Measurements from ENCODE around the gene HTR3A. TPM values are rescaled to one million over a fixed set of nuclear protein-coding genes. Genes with fewer than 3 reads are reported as not detected.

HTR3A gene
- total RNA-seq, 4 donors from 2014 or later = 0.54 to 0.77 TPM; not detected in 2

DNA sequence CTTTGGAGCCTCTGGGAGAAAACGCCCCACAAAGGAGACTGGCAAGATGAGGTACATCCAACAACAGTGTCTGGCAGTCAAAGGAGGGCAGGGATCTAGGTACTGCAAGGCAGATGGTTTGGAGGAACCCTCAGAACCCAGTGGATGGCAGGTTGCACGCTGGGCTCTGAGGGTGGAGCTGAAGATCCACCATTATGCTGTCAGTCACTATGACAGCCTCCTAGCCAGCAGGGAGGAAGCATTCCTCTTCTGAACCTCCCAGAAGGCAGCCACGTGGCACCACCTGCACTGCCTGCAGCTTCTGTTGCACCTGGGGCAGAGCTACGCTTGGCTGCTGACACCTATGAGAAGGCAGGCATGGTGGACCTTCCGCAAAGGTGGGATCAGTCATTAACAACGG lies 40.2 kb downstream of the HTR3A start:
- Histone ChIP-seq H3K36me3 (no peaks in the 10 kb centered on the region), H3K9me3 (no peaks in the 10 kb centered on the region), H3K4me3 (no peak overlapping the region), H3K4me1 (no peaks in the 10 kb centered on the region), H3K27me3 (peaks cover 17% of the 10 kb centered on the region), H3K27ac (no peak overlapping the region)
- WGBS, 2 donors (ENCODE audit: low coverage in 1 of 2) = 33 to 63% methylated on average over 2 to 5 of the region's 6 CpGs
- ATAC-seq = no peak
- TF ChIP-seq CTCF (IDR thresholded peaks at IDR 0.05) (no peak), POLR2A (IDR thresholded peaks at IDR 0.05) (no peak), EP300 (IDR thresholded peaks at IDR 0.05) (no peak), POLR2AphosphoS5 (IDR thresholded peaks at IDR 0.05) (no peak)

DNA sequence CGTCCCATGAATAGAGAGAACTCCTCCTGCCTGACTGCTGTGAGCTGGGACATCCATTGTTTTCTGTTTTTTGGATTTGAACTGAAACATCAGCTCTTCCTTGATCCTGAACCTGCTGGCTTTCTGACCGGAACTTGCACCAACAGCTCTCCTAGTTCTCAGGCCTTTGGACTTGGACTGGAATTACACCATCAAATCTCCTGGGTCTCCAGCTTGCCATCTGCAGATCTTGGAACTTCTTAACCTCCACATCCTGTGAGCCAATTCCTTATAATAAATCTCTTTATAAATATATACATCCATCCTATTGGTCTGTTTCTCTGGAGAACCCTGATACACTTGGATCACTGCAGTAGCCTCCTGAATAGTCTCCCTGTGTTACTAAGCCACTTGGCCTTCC lies 42.1 kb downstream of the HTR3A start:
- H3K36me3 ChIP-seq = no peaks in the 10 kb centered on the region
- H3K9me3 ChIP-seq = no peaks in the 10 kb centered on the region
- no peak overlapping the region for H3K27ac ChIP-seq
- no peak for ATAC-seq
- 95 to 100% methylated on average over 1 to 2 of the region's 2 CpGs for WGBS, 2 donors (ENCODE audit: low coverage in 1 of 2)
- no peaks in the 10 kb centered on the region for H3K4me1 ChIP-seq
- peaks cover 12% of the 10 kb centered on the region for H3K27me3 ChIP-seq
- TF ChIP-seq EP300 (IDR thresholded peaks at IDR 0.05) (no peak), POLR2A (IDR thresholded peaks at IDR 0.05) (no peak), POLR2AphosphoS5 (IDR thresholded peaks at IDR 0.05) (no peak), CTCF (IDR thresholded peaks at IDR 0.05) (no peak)
- H3K4me3 ChIP-seq = no peak overlapping the region

- Histone ChIP-seq H3K9me3 (no peaks in the 10 kb centered on the region), H3K4me1 (no peaks in the 10 kb centered on the region), H3K4me3 (no peak overlapping the region), H3K27me3 (peaks cover 5% of the 10 kb centered on the region), H3K27ac (no peak overlapping the region), H3K36me3 (no peaks in the 10 kb centered on the region)
- TF ChIP-seq POLR2A (IDR thresholded peaks at IDR 0.05) = no peak
- WGBS, 2 donors (ENCODE audit: low coverage in 1 of 2) = 0 to 54% methylated on average over 1 to 2 of the region's 2 CpGs
- ATAC-seq = no peak
Observed at GRCh38 chr11:114017723-114018122, 42.8 kb downstream of the HTR3A start.

- WGBS, 2 donors (ENCODE audit: low coverage in 1 of 2) = 76 to 91% methylated on average over 3 of the region's 3 CpGs
- no peak for TF ChIP-seq POLR2AphosphoS5 (IDR thresholded peaks at IDR 0.05)
- TF ChIP-seq POLR2A (IDR thresholded peaks at IDR 0.05) = no peak
- no peak for TF ChIP-seq CTCF (IDR thresholded peaks at IDR 0.05)
- no peak for TF ChIP-seq EP300 (IDR thresholded peaks at IDR 0.05)
- no peaks in the 10 kb centered on the region for H3K36me3 ChIP-seq
- no peaks in the 10 kb centered on the region for H3K27me3 ChIP-seq
- H3K4me1 ChIP-seq = no peaks in the 10 kb centered on the region
- H3K9me3 ChIP-seq = no peaks in the 10 kb centered on the region
- no peak overlapping the region for H3K27ac ChIP-seq
- H3K4me3 ChIP-seq = no peak overlapping the region
- ATAC-seq = no peak
Observed at GRCh38 chr11:114019046-114019445, 44.1 kb downstream of the HTR3A start.

GRCh38 chr11:114019574-114019973 lies 44.7 kb downstream of the HTR3A start:
- Histone ChIP-seq H3K4me3 (no peak overlapping the region), H3K36me3 (no peaks in the 10 kb centered on the region), H3K27ac (no peak overlapping the region), H3K9me3 (no peaks in the 10 kb centered on the region), H3K27me3 (no peaks in the 10 kb centered on the region), H3K4me1 (no peaks in the 10 kb centered on the region)
- WGBS, 2 donors (ENCODE audit: low coverage in 1 of 2) = 96% methylated on average over 3 to 4 of the region's 5 CpGs
- no peak for ATAC-seq
- no peak for TF ChIP-seq POLR2AphosphoS5 (IDR thresholded peaks at IDR 0.05)
- TF ChIP-seq EP300 (IDR thresholded peaks at IDR 0.05) = no peak
- TF ChIP-seq POLR2A (IDR thresholded peaks at IDR 0.05) = no peak
- no peak for TF ChIP-seq CTCF (IDR thresholded peaks at IDR 0.05)
